GM18499 (cell line): ENCODE data around the gene CENPO.

Experiments
- ATAC-seq: cut with Tn5 transposase; IDR thresholded peaks from one replicate; pipeline ENCODE4 v1.9.1; 2021; ENCODE audit warnings: moderate number of reproducible peaks; ENCODE audit not compliant: insufficient read depth, unreplicated experiment

CENPO gene

GRCh38 chr2:24792874-24793760, at the start of gene CENPO, which contains the start of gene PTRHD1:
Gene CENPO, plus strand, starts transcription at chr2:24793425. Its CDS starts 495 bp downstream, at chr2:24793920.
Gene PTRHD1, minus strand, starts transcription at chr2:24793391. Its CDS starts 14 bp downstream, at chr2:24793377.
- ATAC-seq, result peak; percentile 86

DNA sequence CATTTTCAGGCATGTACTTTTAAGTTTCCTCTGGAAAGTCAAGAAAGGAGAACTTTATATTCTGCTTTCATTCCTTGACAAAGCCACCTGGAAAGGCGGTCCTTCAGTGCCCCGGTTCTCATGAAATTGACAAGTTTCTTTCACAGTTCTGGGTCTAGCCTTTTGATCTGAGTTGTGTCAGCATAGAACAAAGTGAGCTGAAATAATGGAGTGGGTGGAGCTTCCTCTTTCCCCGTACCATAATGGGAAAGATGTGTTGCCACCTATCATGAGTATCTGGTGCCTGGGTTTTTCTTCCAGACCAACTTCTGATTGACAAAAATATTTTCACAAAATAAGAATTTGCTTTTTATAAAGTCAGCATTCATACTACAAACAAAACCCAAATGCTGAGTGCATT, 49.3 kb upstream of the CENPO start:
- no peak for ATAC-seq

- no peak for ATAC-seq
These were observed 48.9 kb upstream of the CENPO start for GRCh38 chr2:24744356-24744755.

DNA sequence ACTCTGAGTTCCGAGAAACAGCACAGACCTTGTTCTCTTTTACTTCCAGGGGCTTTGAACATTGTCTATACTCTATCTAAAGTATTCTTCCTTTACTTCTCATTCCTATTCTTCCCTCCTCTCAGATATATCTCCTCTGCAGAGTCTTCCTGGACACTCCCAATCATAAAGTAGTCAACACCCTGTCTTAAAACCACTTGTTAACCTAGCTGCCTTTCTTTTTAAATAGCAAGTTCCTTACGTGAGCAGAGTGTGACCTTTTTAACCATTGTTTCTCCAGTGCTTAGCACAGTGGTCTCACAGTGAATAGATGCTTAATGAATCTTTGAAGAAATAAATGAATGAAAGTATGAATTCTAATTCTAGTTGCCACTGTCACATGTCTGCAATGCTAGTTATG, 47.4 kb upstream of the CENPO start:
- no peak for ATAC-seq

- ATAC-seq, result no peak
These were observed 45.9 kb upstream of the CENPO start for GRCh38 chr2:24747299-24747698.

DNA sequence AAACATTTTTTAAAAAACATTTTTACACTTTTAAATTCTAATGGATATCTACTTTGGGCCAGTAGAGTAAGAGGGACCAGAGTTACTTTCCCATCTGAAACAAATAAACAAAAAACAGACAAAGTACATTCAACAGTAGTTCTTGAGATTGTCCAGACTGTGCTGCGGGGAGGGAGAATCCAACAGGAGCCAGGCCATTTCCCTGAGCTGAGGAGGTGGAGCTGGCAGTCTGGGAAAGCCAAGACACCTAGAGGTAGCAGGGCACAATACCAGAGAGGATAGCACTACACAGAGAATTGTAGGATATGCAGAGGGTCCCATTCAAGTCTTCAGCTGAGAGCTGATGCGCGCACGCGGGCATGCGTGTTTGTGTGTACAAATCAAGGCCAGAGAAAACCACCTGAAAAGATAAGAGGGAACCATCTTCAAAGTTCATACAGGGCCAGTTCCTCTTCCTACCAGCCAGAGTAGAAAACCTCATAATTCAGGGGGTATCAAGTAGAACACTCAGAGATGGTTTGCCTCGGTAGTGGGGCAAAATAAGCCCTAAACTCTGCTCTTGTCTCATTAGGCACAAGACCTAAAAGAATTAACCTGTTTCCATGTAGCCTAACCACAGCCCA, 44.0 kb upstream of the CENPO start:
- no peak for ATAC-seq

GRCh38 chr2:24754985-24755705, 38.1 kb upstream of the CENPO start:
- ATAC-seq, result no peak

DNA sequence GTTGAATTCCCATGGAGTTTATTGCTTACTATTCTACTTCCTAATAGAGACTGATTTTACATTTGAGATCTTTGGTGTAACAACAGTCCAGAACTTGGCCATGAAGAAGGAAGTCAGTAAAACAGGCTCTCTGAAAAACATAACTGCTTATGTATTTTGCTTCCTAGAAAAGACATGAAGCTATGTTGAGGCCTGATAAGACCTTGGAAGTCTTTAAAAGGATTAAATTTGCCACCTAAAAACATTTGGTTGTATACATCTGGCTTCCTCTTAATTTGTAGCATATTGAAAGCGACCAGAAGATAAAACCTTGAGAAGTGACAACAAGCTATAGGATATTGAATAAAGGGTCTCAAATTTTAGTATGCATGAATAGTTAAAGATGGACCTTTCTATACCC, 36.4 kb upstream of the CENPO start:
- ATAC-seq, result no peak

DNA sequence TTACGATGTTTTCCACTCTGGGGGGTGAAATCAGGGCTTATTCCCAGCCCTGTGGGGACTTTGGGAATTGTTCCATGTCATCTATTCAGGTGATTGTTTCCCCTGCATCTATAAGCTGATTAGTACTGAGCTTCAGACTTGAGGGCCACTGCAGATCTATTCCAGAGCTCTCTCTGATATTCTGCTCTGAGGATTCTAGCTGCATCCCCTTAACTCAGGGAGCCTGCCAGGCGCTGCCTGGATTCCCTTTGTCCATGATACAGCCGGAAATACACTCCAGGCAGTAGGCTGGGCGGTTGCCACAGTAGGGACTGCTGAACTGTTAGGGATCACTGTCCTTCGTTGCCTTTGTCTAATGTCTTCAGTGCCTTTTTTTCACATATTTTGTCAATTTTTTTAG, 31.4 kb upstream of the CENPO start:
- no peak for ATAC-seq

- no peak for ATAC-seq
These were observed 30.7 kb upstream of the CENPO start for GRCh38 chr2:24762518-24762917.

- ATAC-seq, result no peak
These were observed 29.4 kb upstream of the CENPO start for GRCh38 chr2:24763843-24764242.

- ATAC-seq, result no peak
These were observed 26.6 kb upstream of the CENPO start for GRCh38 chr2:24766609-24767008.

GRCh38 chr2:24768013-24768412, 25.2 kb upstream of the CENPO start:
- no peak for ATAC-seq

GRCh38 chr2:24768601-24769000, 24.6 kb upstream of the CENPO start:
- no peak for ATAC-seq

DNA sequence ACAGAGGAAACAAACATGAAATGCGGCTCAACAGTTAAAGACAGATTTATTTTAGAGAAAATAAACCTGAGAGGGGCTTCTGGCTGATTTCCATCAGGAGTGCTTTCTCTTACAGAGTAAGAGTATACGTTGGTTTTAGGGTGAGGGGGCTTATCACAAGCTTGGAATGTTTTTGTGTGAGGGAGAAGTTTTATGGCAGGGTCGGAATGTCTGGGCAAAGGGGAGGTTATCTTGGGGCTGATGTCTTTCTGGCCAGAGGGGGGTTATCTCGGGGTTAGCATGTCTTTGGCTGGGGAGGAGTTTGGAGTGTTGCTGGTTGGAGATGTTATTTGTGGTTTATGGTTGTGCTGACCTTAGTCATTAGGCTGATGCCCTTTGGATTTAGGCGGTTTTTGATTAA, 22.2 kb upstream of the CENPO start:
- ATAC-seq, result no peak

DNA sequence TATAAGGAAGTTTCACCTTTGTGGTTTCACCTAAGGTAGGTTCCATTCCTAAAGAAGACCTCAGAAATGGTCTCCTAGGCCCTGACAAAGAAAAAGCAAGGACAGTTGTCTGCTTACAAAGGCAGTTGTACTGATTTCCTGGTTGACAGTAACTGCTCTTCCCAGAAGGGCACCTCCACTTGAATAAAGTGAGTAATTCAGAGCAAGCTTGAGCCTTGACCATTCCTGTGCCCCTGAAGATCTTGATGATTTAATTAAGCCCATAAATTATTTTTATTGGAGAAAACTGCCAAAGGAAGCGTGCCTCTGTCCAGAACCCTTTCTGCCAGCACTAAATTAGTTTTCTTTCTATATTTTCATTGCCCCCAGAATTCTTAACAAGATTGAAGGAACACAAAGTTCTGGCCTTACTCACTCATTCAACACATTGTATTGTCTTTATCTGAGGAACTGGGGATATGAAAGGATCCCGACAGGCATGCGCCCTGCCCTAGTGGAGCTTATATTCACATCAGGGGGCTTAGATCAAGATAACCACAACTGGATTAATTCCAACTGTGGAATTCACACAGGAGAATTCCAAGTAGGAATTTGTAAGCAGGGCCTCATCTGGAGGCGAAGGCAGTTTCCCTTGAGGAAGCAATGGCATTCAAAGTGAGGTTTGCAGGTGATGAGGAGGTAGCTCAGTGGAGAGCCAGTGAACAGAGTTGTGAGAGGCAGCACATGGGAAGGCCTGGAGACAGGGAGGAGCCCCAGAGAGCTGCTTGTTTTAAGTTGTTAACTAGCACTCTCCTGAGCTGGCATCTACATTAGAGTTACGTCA, 21.2 kb upstream of the CENPO start:
- no peak for ATAC-seq

DNA sequence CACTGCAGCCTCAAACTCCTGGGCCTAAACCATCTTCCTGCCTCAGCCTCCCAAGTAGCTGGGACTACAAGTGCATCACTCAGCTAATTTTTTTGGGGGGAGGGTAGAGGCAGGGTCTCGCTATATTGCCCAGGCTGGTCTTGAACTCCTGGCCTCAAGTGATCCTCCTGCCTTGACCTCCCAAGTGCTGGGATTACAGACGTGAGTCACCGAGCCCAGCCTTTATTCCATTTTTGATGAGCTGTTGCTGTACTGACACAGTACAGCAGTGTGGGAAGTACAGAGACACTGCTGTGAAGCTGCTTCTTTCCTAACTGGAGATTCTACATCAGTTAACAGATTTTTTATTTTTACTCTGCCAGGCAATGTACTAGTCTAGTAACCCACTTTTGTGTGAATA, 18.9 kb upstream of the CENPO start:
- ATAC-seq, result no peak

DNA sequence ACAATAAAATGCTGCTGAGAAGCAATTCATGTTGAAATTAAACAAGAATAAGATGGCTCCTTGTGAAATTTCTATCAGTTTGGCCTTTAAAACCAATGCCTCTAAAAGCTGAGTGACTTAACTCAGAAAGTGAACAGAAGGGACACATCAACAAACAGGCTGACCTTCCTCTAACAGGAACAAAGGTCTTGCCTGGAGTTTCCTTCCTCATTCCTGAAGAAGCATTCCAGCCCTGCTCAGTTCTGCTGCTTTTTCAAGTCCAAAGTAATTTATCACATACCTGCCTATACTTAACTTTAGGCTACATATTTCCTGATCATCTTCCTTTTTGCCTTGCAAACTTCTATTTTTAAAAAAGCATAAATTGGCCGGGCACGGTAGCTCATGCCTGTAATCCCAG, 14.1 kb upstream of the CENPO start:
- ATAC-seq, result no peak

DNA sequence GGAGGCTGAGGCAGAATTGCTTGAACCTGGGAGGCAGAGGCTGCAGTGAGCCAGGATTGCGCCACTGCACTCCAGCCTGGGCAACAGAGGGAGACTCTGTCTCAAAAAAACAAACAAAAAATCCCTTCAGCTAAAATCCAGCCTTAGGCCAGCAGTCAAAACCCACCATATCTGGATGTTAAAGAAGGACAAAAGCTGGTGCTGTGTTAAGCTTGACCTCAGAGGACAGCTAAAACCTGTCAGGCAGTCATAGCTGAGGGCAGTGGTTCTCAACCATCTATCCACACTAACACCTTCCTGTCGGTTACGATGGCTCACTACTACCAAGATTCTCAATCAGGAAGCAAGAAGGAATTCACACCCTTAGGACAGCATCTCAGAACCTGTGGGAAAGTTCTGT, 9.6 kb upstream of the CENPO start:
- no peak for ATAC-seq

- ATAC-seq, result peak; percentile 56
These were observed 7.4 kb upstream of the CENPO start for GRCh38 chr2:24785671-24786321.
